ENCODE results near the gene KRTAP4-6.
"Not testable (repeated sequence)": the region's sequence is repeated elsewhere in the genome, so short reads cannot be mapped to it uniquely, and the experiment has no call there.

The KRTAP4-6 gene

GRCh38 chr17:41145261-41145660 is 4.9 kb upstream of the KRTAP4-6 start:
- DNase-seq, result no peak

- no peak for DNase-seq
Measured at GRCh38 chr17:41144846-41145245, 4.5 kb upstream of the KRTAP4-6 start.

- no peak for DNase-seq
Measured at GRCh38 chr17:41141361-41141760, 1.0 kb upstream of the KRTAP4-6 start.

- DNase-seq, result not testable (repeated sequence)
Measured at GRCh38 chr17:41139865-41140264, 479 bp downstream of the KRTAP4-6 start.

- DNase-seq, result no peak
Measured at GRCh38 chr17:41133880-41134735, 6.2 kb downstream of the KRTAP4-6 start.

GRCh38 chr17:41131979-41132378 is 8.4 kb downstream of the KRTAP4-6 start:
- no peak for DNase-seq

GRCh38 chr17:41127371-41127770 is 13.0 kb downstream of the KRTAP4-6 start:
- no peak for DNase-seq

- DNase-seq, result no peak
Measured at GRCh38 chr17:41126412-41126811, 13.9 kb downstream of the KRTAP4-6 start.

GRCh38 chr17:41125064-41125463 is 15.3 kb downstream of the KRTAP4-6 start:
- no peak for DNase-seq

GRCh38 chr17:41123991-41124371 is 16.4 kb downstream of the KRTAP4-6 start, which contains the start of gene KRTAP4-12:
KRTAP4-12 (minus strand) TSS chr17:41124182; CDS start chr17:41124122, 60 bp downstream.
- DNase-seq, result not testable (repeated sequence)

- not testable (repeated sequence) for DNase-seq
Measured at GRCh38 chr17:41123292-41123990, 16.9 kb downstream of the KRTAP4-6 start.

- no peak for DNase-seq
Measured at GRCh38 chr17:41121742-41122141, 18.6 kb downstream of the KRTAP4-6 start.

GRCh38 chr17:41119696-41120690 is 20.4 kb downstream of the KRTAP4-6 start:
- DNase-seq, result not testable (repeated sequence)

GRCh38 chr17:41118721-41119120 is 21.6 kb downstream of the KRTAP4-6 start:
- DNase-seq, result no peak

GRCh38 chr17:41117846-41118386 is 22.4 kb downstream of the KRTAP4-6 start, which contains the start of gene KRTAP4-11:
KRTAP4-11 (minus strand) TSS chr17:41118373; CDS start chr17:41118315, 58 bp downstream.
- not testable (repeated sequence) for DNase-seq

- DNase-seq, result no peak
Measured at GRCh38 chr17:41116297-41116696, 24.0 kb downstream of the KRTAP4-6 start.

GRCh38 chr17:41111151-41111885 is 29.0 kb downstream of the KRTAP4-6 start:
- DNase-seq, result no peak

GRCh38 chr17:41108728-41109386 is 31.5 kb downstream of the KRTAP4-6 start:
- not testable (repeated sequence) for DNase-seq

- DNase-seq, result no peak
Measured at GRCh38 chr17:41107941-41108450, 32.3 kb downstream of the KRTAP4-6 start.

- DNase-seq, result not testable (repeated sequence)
Measured at GRCh38 chr17:41105347-41105746, 35.0 kb downstream of the KRTAP4-6 start, which contains the start of gene KRTAP4-9. KRTAP4-9 (plus strand) TSS chr17:41105389; CDS start chr17:41105389, 0 bp downstream.
